GM19397 (cell line): ENCODE results near the gene SLC1A7.

Source experiments
- ATAC-seq: cut with Tn5 transposase; IDR thresholded peaks from one replicate; pipeline ENCODE4 v1.9.1; 2021; ENCODE audit warnings: mild to moderate bottlenecking, moderate library complexity; ENCODE audit not compliant: unreplicated experiment

Gene SLC1A7

GRCh38 chr1:53162621-53163020 lies 20.2 kb upstream of the SLC1A7 start:
- no peak for ATAC-seq

GRCh38 chr1:53160924-53161378 lies 18.5 kb upstream of the SLC1A7 start:
- ATAC-seq: no peak

- ATAC-seq: no peak
Observed at GRCh38 chr1:53158900-53159299, 16.5 kb upstream of the SLC1A7 start.

DNA sequence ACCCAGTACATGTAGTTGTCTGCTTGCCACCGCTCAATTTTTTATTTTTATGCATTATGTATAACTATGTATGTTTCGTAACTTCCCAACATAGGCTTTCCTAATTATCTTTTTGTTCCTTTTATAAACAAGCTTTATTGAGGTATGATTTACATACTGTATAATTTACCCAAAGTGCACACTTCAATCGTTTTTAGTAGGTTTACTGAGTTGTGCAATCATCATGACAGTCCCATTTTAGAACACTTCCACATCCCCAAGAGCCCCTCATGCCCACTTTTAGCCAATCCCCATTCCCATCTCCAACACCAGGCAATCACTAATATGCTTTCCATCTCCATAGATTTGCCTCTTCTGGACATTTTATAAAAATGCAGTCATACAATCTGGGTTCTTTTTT lies 14.3 kb upstream of the SLC1A7 start:
- ATAC-seq: no peak

DNA sequence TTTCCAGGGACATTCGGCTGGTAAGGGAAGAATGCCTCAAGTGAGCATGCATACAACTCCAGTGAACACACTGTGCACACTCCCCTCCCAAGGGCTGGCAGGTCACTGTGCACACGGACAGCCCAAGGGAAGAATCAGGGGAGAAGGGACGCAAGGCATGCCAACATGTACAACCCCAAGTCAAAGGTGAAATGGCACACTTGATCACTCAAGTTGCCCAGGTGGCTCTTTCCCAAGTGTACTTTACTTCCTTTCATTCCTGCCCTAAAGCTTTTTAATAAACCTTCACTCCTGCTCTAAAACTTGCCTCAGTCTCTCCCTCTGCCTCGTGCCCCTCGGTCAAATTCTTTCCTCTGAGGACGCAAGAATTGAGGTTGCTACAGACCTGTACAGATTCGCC lies 13.5 kb upstream of the SLC1A7 start:
- no peak for ATAC-seq

DNA sequence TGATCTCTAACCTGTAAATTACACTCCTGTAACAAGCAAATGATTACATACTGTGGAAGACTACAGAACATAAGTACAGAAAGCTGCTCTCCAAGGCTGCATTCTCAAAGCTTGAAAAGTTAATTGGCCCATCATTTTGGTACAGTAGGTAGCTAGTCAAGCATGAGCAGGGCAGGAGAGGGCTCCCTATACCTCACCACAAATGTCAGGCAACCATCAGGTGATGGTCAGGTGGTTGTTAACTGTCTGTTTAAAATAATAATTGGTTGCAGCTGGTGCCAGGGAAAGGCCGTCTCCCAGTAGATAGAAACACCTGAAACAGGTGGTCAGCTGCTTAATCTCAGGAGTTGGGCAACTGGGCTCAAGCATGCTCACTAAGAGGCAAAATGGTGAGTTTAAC lies 13.1 kb upstream of the SLC1A7 start:
- no peak for ATAC-seq

DNA sequence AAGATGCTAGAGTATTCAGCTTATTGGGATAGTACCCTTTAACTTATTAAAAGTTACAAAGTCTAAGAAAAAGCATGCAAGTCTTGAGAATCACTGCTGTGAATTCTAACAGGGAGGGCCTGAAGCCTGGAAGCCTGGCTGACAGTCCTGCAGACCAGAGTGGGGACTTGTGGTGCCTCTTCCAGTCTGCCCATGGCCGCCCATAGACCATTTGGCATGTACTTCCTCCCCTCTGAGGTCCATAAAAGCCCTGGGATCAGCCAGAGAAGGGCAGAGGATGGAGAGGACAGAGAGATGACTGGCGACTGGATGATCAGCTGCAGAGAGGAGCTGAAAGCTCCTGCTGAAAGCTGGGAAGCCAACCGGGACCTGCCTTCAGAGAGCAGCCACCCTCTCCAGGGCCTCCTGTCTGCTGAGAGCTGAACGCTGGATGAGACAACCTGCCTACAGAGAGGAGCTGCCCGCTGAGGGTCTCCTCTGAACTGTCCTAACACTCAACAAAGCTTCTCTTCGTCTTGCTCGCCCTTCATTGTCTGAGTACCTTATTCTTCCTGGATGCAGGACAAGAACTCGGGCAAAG lies 12.5 kb upstream of the SLC1A7 start:
- ATAC-seq: no peak

DNA sequence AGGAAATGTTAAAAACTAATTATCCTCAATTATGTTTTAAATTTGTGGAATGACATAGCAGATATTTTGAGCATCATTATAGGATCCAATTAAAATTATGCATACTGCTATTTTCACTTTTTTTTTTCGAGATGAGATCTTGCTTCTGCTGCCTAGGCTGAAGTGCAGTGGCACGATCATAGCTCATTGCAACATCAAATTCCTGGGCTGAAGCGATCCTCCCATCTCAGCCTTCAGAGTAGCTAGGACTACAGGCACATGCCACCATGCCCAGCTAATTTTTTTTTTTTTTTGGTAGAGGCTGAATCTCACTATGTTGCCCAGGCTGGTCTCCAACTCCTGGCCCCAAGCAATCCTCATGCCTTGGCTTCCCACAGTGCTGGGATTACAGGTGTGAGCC lies 11.3 kb upstream of the SLC1A7 start:
- ATAC-seq: no peak

DNA sequence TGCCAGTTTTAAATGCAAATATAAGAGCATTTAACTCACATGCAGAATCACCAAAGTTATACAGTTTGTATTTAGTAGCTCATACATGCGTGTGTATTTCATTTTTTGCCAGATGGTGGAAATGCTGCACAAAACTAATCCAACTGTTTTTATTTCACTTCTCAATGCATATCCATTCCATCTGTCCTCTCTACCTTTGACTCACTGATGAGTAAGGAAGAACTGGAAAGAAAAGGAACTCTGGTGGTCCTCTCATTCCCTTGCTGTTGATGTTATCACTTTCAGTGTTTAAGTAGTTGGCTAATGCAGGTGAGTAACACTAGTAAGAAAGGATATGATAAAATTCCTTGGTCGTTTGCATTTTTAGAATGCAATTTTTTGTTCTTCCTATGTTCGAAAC lies 5.7 kb upstream of the SLC1A7 start:
- no peak for ATAC-seq

GRCh38 chr1:53147174-53147573 lies 4.7 kb upstream of the SLC1A7 start:
- ATAC-seq: no peak

DNA sequence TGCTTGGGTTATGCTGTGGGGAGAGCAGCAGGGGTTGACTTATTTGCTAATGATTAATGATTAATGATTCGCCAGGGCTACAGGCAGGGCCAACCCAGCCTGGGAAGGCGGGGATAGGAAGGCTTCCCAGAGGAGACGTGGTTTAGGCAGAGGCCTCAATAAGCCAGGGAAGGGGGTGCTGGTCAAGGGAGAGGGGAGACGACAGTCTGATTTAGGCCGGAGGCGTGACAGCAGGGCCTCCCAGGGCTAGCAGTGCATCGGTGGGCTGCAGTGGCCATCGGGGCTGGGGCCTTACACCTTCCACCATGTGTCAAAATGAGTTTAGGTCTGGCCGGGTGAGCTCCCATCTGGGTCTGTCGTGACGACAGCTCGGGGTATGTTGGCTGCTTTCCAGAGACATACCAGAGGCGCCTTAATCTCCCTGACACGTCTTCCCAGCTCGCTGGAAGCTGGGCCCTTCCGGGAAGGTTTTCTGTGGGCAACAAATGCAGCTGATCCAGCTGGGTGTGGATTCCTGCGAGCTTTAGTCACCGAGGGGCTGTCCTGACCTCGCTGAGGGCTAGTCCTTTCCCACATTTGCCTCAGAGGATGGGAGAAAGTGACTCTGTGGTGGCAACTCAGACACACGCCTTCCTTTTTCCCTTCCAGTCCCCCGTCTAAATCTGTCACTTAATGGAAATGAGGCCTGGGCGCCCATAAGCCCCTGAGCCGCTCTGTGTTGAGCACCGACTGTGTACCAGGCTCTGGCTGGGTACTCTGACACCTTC lies 3.7 kb upstream of the SLC1A7 start:
- no peak for ATAC-seq

DNA sequence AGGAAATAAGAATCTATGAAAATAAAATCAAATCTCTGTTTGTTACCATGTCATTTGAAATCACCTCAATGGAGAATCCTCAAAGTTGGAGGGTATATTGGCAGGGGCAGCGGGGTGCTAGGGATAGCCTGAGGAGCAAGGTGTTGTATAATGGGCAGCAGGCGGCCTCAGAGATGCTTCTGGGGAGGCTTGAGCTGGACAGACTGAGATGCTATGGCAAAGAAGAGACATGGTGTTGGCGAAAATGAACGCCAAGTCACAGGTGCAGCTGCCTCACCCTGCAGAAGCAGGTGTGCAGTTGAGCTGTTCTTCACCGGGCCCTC lies 3.1 kb upstream of the SLC1A7 start:
- no peak for ATAC-seq

GRCh38 chr1:53145051-53145600 lies 2.7 kb upstream of the SLC1A7 start:
- no peak for ATAC-seq

DNA sequence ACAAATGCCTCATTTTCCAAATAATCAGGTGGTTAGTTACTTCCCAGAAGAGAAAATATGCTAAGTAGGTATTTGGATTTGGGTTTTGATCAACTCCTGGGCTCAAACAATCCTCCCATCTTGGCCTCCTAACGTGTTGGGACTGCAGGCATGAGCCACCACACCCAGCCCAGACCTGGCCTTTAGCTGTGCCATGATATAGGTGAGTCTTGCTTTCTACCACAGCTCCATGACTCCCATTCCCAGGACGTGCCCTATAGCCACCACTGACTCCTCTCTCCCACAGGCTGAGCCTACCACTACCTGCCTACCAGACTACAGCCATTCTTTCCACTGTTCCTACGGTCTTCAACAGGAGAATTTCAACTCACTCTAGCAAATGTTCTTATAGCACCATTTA lies 1.8 kb upstream of the SLC1A7 start:
- ATAC-seq: no peak

GRCh38 chr1:53143527-53143926 lies 1.1 kb upstream of the SLC1A7 start:
- no peak for ATAC-seq

GRCh38 chr1:53141487-53142055 lies 867 bp downstream of the SLC1A7 start:
- ATAC-seq: no peak

DNA sequence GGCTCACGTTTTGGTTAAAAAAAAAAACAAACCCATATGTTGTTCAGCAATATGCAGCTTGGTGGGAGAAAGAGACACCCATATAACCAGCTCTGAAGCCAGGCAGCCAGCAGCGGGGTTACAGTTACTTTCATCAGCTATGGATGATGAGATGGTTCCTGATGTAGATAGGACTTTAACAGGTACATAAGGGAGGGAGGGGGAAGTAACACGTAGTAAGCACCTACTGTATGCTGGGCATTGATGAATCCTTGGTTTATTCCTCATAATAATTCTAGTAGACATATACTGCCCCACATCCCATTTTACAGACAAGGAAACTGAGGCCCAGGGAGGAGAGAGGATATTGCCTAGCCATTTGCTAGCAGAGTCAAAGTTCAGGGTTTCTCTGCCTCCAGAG lies 2.0 kb downstream of the SLC1A7 start:
- ATAC-seq: no peak

DNA sequence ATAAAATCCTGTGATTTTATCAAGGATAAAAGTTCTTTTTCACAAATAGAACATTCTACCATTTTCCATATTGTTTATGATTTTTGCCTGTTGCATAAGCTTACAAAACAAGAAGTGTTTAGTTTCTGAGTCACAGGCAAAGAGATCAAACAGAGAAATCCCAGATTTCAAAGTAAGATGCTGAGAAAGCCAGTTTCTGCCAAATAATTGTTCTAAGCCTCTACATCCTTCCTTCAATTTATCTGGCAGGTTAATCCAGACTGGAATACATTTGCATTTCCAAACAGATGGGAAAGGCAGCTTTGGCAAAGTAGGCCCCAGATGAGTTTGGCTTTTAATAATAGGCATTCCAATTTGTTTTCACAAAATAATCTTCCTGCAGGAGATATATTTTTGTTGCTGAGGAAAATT lies 2.5 kb downstream of the SLC1A7 start:
- no peak for ATAC-seq

GRCh38 chr1:53138991-53139884 lies 3.2 kb downstream of the SLC1A7 start:
- no peak for ATAC-seq

- no peak for ATAC-seq
Observed at GRCh38 chr1:53137729-53138128, 4.7 kb downstream of the SLC1A7 start.

DNA sequence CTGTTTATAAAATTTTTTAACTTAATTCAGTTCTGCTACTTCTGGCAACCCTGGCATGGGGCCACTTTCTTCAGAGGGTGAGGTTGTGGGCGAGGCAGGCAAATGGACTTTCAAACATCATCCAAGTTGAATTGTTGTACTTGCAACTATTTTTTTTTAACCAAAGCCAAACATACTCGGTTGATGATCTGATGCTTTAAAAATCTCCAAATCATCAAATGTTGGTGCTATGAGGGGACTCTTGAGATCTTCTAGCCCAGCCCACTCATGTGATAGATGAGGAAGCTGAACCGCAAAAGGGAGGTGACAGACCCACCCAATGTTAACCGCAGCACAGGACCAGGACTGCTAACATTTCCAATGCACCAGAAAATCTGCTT lies 6.7 kb downstream of the SLC1A7 start:
- no peak for ATAC-seq
